HepG2 (cell line): ENCODE results near the gene PRDX5. TPM values are rescaled to one million over a fixed set of nuclear protein-coding genes. Genes with fewer than 3 reads are reported as not detected.

Experiments
- AGO2 ChIP-seq: fragments of 200-400 bp; formaldehyde crosslinking; optimal IDR thresholded peaks from 2 replicates; pipeline ENCODE3; 2017; ENCODE audit warnings: mild to moderate bottlenecking, low read depth, low read length, moderate library complexity
- BCL6 ChIP-seq: IDR thresholded peaks from 2 replicates; pipeline ENCODE4 v1.6.1; 2016; ENCODE audit warnings: missing genetic modification reagents, missing compliant biosample characterization
- CBX2 ChIP-seq, 2 experiments: fragments of 200-600 bp in 1 of 2; sonication (generic); formaldehyde crosslinking in 1 of 2; IDR thresholded peaks; 2 replicates each; pipeline versions ENCODE4 v1.7.0 to v1.8.1; 2018 to 2022; ENCODE audit warnings: low read depth in 2 of 2, low read length in 1 of 2, mild to moderate bottlenecking in 1 of 2, missing genetic modification reagents in 1 of 2
- FOSL2 ChIP-seq: sonication (generic); formaldehyde crosslinking; IDR thresholded peaks from 2 replicates; pipeline ENCODE4 v1.4.0; 2020; ENCODE audit warnings: missing genetic modification reagents
- KDM6A ChIP-seq: IDR thresholded peaks from 2 replicates; pipeline ENCODE4 v1.6.1; 2016; ENCODE audit warnings: low read depth
- NFE2L1 ChIP-seq: sonication (generic); formaldehyde crosslinking; IDR thresholded peaks from 2 replicates; pipeline ENCODE4 v1.4.0; 2020; ENCODE audit warnings: missing genetic modification reagents, mild to moderate bottlenecking, borderline replicate concordance
- NRL ChIP-seq: sonication (generic); formaldehyde crosslinking; IDR thresholded peaks from 2 replicates; pipeline ENCODE4 v1.5.0; 2020; ENCODE audit warnings: missing genetic modification reagents, mild to moderate bottlenecking, moderate library complexity, borderline replicate concordance
- RXRA ChIP-seq: sonication (generic); formaldehyde crosslinking; IDR thresholded peaks from 2 replicates; pipeline ENCODE4 v1.5.1; 2020; ENCODE audit warnings: missing genetic modification reagents
- SAFB2 ChIP-seq: sonication (generic); formaldehyde crosslinking; IDR thresholded peaks from 2 replicates; pipeline ENCODE4 v1.5.1; 2020; ENCODE audit warnings: missing genetic modification reagents, low read depth, mild to moderate bottlenecking, borderline replicate concordance
- SIN3A ChIP-seq: IDR thresholded peaks from 2 replicates; pipeline ENCODE4 v1.6.1; 2011; ENCODE audit warnings: low read depth, mild to moderate bottlenecking, control low read depth, low read length, borderline replicate concordance
- SOX6 ChIP-seq, 2 experiments: fragments of 450-650 bp in 1 of 2; sonication (generic) in 1 of 2; formaldehyde crosslinking in 1 of 2; IDR thresholded peaks; 2 replicates each; pipeline versions ENCODE4 v1.4.0 to v1.6.1; 2017 to 2020; ENCODE audit warnings: antibody characterized with exemption in 1 of 2, mild to moderate bottlenecking in 1 of 2, missing genetic modification reagents in 1 of 2
- TEAD3 ChIP-seq: optimal IDR thresholded peaks from 2 replicates; pipeline ENCODE3; 2016; ENCODE audit warnings: borderline replicate concordance
- ZBTB7A ChIP-seq: sonication (generic); formaldehyde crosslinking; IDR thresholded peaks from 2 replicates; pipeline ENCODE4 v1.8.0; 2022; ENCODE audit warnings: mild to moderate bottlenecking, missing genetic modification reagents
- ZFAT ChIP-seq: sonication (generic); formaldehyde crosslinking; conservative IDR thresholded peaks from 2 replicates; pipeline ENCODE4 v1.8.1; 2023; ENCODE audit warnings: missing genetic modification reagents, inconsistent platforms
- ZKSCAN1 ChIP-seq: fragments of 150-350 bp; IDR thresholded peaks from 2 replicates; pipeline ENCODE4 v1.6.1; 2014; ENCODE audit warnings: low read length
- ZNF326 ChIP-seq: sonication (generic); formaldehyde crosslinking; IDR thresholded peaks from 2 replicates; pipeline ENCODE4 v1.4.0; 2020; ENCODE audit warnings: missing genetic modification reagents, borderline replicate concordance
- ZNF337 ChIP-seq: sonication (generic); formaldehyde crosslinking; IDR thresholded peaks from 2 replicates; pipeline ENCODE4 v1.5.1; 2020; ENCODE audit warnings: missing genetic modification reagents, low read depth, mild to moderate bottlenecking, borderline replicate concordance
- ZNF607 ChIP-seq: sonication (generic); formaldehyde crosslinking; IDR thresholded peaks from 2 replicates; pipeline ENCODE4 v1.5.1; 2020; ENCODE audit warnings: missing genetic modification reagents, mild to moderate bottlenecking, borderline replicate concordance
- ZNF782 ChIP-seq: sonication (generic); formaldehyde crosslinking; IDR thresholded peaks from 2 replicates; pipeline ENCODE4 v1.4.0; 2020; ENCODE audit warnings: missing genetic modification reagents, mild to moderate bottlenecking, borderline replicate concordance
- ZSCAN22 ChIP-seq: sonication (generic); formaldehyde crosslinking; IDR thresholded peaks from 2 replicates; pipeline ENCODE4 v1.4.0; 2020; ENCODE audit warnings: mild to moderate bottlenecking, missing genetic modification reagents
- polyA plus RNA-seq, 8 experiments: library from polyadenylated mRNA; depleted of rRNA in 3 of 8; stranded (reverse) in 7 of 8; unstranded in 1 of 8; fragments of >200 nt; fragmentation: Illumina TruSeq in 4 of 8; extraction: Trizol in 4 of 8; gene quantifications; 2 replicates each; pipeline versions ENCODE4 v1.2.1 to v1.2.3, GENCODE V29; 2011 to 2016; ENCODE audit warnings: low read depth in 4 of 8, missing spikeins in 1 of 8, mixed read lengths in 1 of 8; ENCODE audit not compliant: insufficient read depth in 1 of 8
- total RNA-seq, 5 experiments: library from RNA; depleted of rRNA; stranded (reverse); fragments of >200 nt; fragmentation: Illumina TruSeq; extraction: Trizol; gene quantifications; 2 replicates each; pipeline ENCODE4 v1.2.3, GENCODE V29; 2016; ENCODE audit warnings: low read depth in 1 of 5
- TF ChIP-seq, protein P1 (sequence below): sonication (generic); formaldehyde crosslinking; IDR thresholded peaks from 2 replicates; pipeline ENCODE4 v1.4.0; 2020; ENCODE audit warnings: missing genetic modification reagents, mild to moderate bottlenecking, borderline replicate concordance
- TF ChIP-seq, protein P2 (sequence below): sonication (generic); formaldehyde crosslinking; IDR thresholded peaks from 2 replicates; pipeline ENCODE4 v1.9.0; 2022; ENCODE audit warnings: missing genetic modification reagents, mild to moderate bottlenecking, borderline replicate concordance

The PRDX5 gene
- total and polyA plus RNA-seq, 2 of the 13 experiments (the other 11 are each of a cell fraction or from before 2014, with no cell fraction given) = 215 to 311 TPM

DNA sequence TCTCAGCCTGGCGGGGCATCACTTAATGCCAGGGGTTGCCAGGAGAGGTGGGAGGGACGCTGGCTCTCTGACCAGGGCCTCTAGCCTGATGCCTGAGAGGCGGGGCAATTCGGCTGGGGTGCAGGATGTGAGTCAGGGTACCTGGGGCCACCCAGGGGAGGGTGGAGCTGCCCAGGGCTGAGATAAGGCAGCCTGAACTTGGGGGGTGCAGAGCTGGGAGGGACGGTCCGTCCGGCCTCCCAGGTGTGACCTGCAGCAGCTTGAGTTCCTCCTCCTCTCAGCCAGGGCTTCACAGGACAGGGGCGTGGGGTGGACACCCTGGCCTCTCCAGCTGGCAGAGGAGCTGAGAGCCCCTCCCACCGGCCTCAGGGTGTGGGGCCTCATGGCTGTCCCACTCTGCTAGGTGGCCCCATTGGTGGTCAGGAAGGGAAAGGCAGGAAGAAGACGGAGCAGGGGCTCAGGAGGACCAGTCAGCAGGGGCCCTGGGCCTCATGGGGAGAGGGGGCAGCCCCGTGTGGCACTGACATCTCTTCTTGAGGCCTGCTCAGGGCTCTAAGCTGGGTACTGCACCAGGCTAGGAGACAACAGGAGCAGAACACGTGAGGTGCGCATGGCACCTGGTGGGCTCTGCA, 40.1 kb downstream of the PRDX5 start (continued):
- peak; percentile 80 for TF ChIP-seq FOSL2
- no peak for TF ChIP-seq BCL6 (CRISPR knock-in tag)
- TF ChIP-seq ZFAT (CRISPR knock-in tag) = no peak
- no peak for TF ChIP-seq SAFB2 (CRISPR knock-in tag)
- no peak for TF ChIP-seq TEAD3
- TF ChIP-seq ZBTB7A = peak; percentile 28; the same call in 1 of the 2 replicates
- TF ChIP-seq, protein P1, sequence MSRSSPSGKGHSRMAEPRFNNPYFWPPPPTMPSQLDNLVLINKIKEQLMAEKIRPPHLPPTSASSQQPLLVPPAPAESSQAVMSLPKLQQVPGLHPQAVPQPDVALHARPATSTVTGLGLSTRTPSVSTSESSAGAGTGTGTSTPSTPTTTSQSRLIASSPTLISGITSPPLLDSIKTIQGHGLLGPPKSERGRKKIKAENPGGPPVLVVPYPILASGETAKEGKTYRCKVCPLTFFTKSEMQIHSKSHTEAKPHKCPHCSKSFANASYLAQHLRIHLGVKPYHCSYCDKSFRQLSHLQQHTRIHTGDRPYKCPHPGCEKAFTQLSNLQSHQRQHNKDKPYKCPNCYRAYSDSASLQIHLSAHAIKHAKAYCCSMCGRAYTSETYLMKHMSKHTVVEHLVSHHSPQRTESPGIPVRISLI (CRISPR knock-in tag) = no peak
- TF ChIP-seq ZKSCAN1 = no peak
- TF ChIP-seq NFE2L1 (CRISPR knock-in tag) = no peak
- TF ChIP-seq KDM6A (CRISPR knock-in tag) = no peak
- no peak for TF ChIP-seq ZNF337 (CRISPR knock-in tag)
- TF ChIP-seq NRL (CRISPR knock-in tag) = peak; percentile 21; the same call in 1 of the 2 replicates
- TF ChIP-seq ZSCAN22 = no peak
- TF ChIP-seq RXRA (CRISPR knock-in tag) = no peak; the same call in 1 of the 2 replicates
- 0 out of 2 replicates have a peak, but pooled peaks have one; percentile 54 for TF ChIP-seq SIN3A
- TF ChIP-seq ZNF326 (CRISPR knock-in tag) = no peak
- no peak for TF ChIP-seq CBX2 (IDR thresholded peaks at IDR 0.05; ENCODE audit: low read depth, low read length)
- no peak for TF ChIP-seq CBX2 (CRISPR knock-in tag; IDR thresholded peaks at IDR 0.05; ENCODE audit: low read depth)
- TF ChIP-seq AGO2 = no peak
- no peak for TF ChIP-seq ZNF607
- TF ChIP-seq ZNF782 = no peak
- TF ChIP-seq SOX6 (IDR thresholded peaks at IDR 0.05) = no peak
- TF ChIP-seq SOX6 (CRISPR knock-in tag; IDR thresholded peaks at IDR 0.05) = peak; percentile 30; the same call in 1 of the 2 replicates
- TF ChIP-seq, protein P2, sequence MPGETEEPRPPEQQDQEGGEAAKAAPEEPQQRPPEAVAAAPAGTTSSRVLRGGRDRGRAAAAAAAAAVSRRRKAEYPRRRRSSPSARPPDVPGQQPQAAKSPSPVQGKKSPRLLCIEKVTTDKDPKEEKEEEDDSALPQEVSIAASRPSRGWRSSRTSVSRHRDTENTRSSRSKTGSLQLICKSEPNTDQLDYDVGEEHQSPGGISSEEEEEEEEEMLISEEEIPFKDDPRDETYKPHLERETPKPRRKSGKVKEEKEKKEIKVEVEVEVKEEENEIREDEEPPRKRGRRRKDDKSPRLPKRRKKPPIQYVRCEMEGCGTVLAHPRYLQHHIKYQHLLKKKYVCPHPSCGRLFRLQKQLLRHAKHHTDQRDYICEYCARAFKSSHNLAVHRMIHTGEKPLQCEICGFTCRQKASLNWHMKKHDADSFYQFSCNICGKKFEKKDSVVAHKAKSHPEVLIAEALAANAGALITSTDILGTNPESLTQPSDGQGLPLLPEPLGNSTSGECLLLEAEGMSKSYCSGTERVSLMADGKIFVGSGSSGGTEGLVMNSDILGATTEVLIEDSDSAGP (CRISPR knock-in tag) = peak; percentile 56; the same call in 1 of the 2 replicates
